ENCODE data around the gene PHACTR3. TPM values are rescaled to one million over a fixed set of nuclear protein-coding genes. Genes with fewer than 3 reads are reported as not detected.

Gene PHACTR3
- total RNA-seq, 2 experiments from 2014 or later, result not detected

DNA sequence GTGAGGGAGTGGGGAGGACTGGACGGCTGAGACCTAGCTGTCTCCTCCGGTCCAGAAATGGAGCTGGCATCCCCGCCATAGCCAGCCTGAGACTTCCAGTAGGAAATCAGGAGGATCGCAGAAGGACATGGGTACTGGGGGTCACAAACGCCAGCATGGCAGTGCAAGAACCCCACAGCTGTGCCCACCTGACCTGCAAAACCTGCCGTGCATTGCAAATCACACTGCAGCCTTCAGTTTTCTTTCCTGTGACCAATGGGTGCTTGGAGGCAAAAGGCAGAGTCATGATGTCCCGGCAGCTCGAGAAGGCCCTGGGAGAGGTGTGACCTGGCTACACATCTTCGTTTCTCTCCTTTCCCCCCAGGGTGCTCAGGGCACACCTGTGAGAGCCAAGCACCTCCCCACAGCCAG is 23.3 kb upstream of the PHACTR3 start:
- no peak overlapping the region for H3K4me3 Mint-ChIP-seq
- POLR2A ChIA-PET, result no interaction called here
- H3K4me1 Mint-ChIP-seq (ENCODE audit: low read depth), result peaks cover 4% of the 10 kb centered on the region
- DNase-seq (no peak), ATAC-seq (no peak)
- intact Hi-C loops (cut with micrococcal nuclease), result no loop called here
- CTCF ChIA-PET, result interaction anchor here (2.6 to 5.5 kb wide), 2 partner anchors 10 to 17 kb away, joined by 9 to 37 read pairs; no protein-coding TSS in a partner anchor
- TF ChIP-seq, protein P1, sequence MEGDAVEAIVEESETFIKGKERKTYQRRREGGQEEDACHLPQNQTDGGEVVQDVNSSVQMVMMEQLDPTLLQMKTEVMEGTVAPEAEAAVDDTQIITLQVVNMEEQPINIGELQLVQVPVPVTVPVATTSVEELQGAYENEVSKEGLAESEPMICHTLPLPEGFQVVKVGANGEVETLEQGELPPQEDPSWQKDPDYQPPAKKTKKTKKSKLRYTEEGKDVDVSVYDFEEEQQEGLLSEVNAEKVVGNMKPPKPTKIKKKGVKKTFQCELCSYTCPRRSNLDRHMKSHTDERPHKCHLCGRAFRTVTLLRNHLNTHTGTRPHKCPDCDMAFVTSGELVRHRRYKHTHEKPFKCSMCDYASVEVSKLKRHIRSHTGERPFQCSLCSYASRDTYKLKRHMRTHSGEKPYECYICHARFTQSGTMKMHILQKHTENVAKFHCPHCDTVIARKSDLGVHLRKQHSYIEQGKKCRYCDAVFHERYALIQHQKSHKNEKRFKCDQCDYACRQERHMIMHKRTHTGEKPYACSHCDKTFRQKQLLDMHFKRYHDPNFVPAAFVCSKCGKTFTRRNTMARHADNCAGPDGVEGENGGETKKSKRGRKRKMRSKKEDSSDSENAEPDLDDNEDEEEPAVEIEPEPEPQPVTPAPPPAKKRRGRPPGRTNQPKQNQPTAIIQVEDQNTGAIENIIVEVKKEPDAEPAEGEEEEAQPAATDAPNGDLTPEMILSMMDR (IDR thresholded peaks at IDR 0.05), result no peak
- no peaks in the 10 kb centered on the region for H3K36me3 Mint-ChIP-seq (ENCODE audit: low read depth)
- H3K27me3 Mint-ChIP-seq, result peaks cover 25% of the 10 kb centered on the region
- no peaks in the 10 kb centered on the region for H3K9me3 Mint-ChIP-seq
- H3K27ac Mint-ChIP-seq, result no peak overlapping the region

DNA sequence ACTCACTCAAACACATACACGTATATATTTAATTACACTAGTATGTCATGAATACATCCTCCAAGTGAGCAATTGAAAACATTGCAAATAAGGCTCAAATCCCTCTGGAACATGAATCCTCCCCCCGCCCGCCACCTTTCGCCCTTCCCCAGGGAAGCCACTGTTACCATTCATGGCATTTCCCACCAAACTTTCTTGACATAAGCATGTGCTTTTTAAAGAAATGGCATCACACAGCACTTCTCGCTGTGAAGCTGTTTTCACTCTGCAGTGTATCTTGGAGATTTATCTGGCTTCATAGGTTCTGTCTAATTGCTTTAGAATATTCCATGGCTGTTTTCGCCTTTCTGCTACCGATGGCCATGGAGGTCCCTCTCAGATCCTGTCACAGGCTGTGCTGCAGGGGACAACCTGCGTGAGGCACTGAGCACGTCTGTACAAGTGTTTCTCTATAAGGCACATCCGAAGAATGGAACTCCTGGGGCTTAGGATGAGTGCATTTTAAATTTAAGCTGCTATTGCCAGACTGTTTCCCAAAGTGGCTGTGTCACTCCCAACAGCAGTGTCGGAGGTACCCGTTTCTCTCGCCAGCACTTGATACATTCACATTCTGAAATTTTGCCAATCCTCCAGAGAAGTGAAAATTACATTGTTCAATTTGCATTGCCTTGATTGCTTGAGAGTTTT is 22.2 kb upstream of the PHACTR3 start:
- Mint-ChIP-seq H3K4me1 (ENCODE audit: low read depth) (peaks cover 7% of the 10 kb centered on the region), H3K36me3 (ENCODE audit: low read depth) (no peaks in the 10 kb centered on the region), H3K27ac (no peak overlapping the region), H3K27me3 (peaks cover 16% of the 10 kb centered on the region), H3K9me3 (no peaks in the 10 kb centered on the region), H3K4me3 (no peak overlapping the region)
- DNase-seq (no peak), ATAC-seq (no peak)
- CTCF ChIA-PET, result interaction anchor here (1.5 to 5.5 kb wide), 4 partner anchors 8 to 21 kb away, joined by 3 to 37 read pairs (median 4); no protein-coding TSS in a partner anchor
- intact Hi-C loops (cut with micrococcal nuclease), result no loop called here
- POLR2A ChIA-PET, result no interaction called here
- TF ChIP-seq, protein P1 (IDR thresholded peaks at IDR 0.05), result no peak

DNA sequence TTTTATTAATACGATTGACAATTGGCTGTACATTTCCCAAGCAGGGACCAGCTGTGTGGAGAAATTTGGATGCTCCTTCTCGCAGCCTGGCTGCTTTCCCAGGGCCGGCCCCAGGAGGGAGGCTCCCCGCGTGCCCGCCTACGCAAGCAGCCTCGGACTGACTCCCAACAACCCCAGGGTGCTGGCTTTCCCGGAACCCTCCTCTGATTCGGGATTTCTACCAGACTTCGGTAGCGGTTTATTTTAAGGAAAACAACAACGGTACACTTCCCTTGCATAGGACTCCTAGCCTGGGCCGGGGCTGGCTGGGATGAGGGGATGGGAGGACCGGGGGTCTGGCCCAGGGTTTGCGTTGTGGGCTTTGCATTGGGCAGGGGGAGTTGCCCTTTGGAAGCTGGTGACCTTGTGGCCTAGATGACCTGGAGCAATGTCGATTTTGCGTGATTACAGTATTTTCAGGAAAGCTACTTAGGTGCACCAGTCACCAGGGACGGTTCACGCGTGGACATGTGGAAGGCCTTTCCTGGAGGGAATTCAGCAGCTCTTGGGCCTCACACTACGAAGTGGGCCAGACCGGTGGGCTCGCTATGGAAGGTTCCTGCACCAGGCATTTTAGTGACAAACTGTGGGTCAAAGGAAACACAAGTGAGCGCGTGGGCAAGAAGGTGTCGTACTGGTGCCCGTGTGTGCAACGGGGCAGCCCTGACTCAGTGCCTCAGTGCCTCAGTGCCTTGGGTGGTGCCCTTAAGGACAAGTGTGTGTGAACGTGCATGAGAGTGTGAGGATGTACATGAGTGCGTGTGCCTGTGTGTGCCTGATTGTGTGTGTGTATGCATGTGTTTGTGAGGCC is 20.7 kb upstream of the PHACTR3 start:
- DNase-seq (no peak), ATAC-seq (no peak)
- ChIA-PET POLR2A (no interaction called here), CTCF (interaction anchor here (1.5 to 5.5 kb wide), 3 partner anchors 10 to 14 kb away, joined by 3 to 37 read pairs (median 4); no protein-coding TSS in a partner anchor)
- H3K4me3 Mint-ChIP-seq, result no peak overlapping the region
- H3K9me3 Mint-ChIP-seq, result no peaks in the 10 kb centered on the region
- TF ChIP-seq, protein P1 (IDR thresholded peaks at IDR 0.05), result no peak
- no peaks in the 10 kb centered on the region for H3K36me3 Mint-ChIP-seq (ENCODE audit: low read depth)
- H3K27me3 Mint-ChIP-seq, result peaks cover 6% of the 10 kb centered on the region
- H3K27ac Mint-ChIP-seq, result no peak overlapping the region
- H3K4me1 Mint-ChIP-seq (ENCODE audit: low read depth), result peaks cover 7% of the 10 kb centered on the region
- intact Hi-C loops (cut with micrococcal nuclease), result no loop called here

DNA sequence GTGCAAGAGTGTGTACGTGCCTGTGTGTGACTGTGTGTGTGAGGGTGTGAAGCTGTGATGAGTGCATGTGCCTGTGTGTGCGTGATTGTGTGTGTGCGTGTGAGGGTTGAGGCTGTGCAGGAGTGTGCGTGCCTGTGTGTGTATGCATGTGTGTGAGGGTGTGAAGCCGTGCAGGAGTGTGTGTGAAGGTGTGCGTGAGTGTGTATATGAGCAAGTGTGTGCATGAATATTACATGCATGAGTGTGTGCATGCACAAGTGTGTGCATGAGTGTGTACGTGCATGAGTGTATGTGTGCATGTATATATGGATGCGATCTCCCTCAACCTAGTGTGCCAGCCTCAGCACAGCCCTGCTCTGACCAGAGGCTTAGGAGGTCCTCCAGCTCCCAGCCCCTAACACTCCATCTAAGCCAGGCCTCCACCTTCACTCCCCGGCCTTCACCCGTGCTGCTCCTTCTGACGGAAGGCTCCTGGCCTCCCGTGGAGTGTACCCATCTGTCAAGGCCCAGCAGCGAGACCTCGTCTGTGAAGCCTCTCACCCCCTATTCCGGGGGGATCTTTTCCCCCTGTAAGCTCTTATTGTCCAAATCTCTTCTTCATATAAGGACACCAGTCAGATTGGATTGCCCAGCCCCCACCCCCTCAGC is 19.9 kb upstream of the PHACTR3 start:
- ChIA-PET POLR2A (no interaction called here), CTCF (interaction anchor here (5.5 kb wide), 1 partner anchor 13 kb away, joined by 37 read pairs; no protein-coding TSS in a partner anchor)
- intact Hi-C loops (cut with micrococcal nuclease), result no loop called here
- H3K4me1 Mint-ChIP-seq (ENCODE audit: low read depth), result peaks cover 7% of the 10 kb centered on the region
- peaks cover 3% of the 10 kb centered on the region for H3K27me3 Mint-ChIP-seq
- no peak overlapping the region for H3K4me3 Mint-ChIP-seq
- ATAC-seq (no peak), DNase-seq (no peak)
- H3K36me3 Mint-ChIP-seq (ENCODE audit: low read depth), result no peaks in the 10 kb centered on the region
- no peak overlapping the region for H3K27ac Mint-ChIP-seq
- H3K9me3 Mint-ChIP-seq, result no peaks in the 10 kb centered on the region
- TF ChIP-seq, protein P1 (IDR thresholded peaks at IDR 0.05), result no peak

Data from activated CD8-positive, alpha-beta T cell treated with anti-CD3 and anti-CD28 coated beads for 36 hours (primary cell).